ENCODE measurements around the gene ALDH1A3.
"Not testable (repeated sequence)": the region's sequence is repeated elsewhere in the genome, so short reads cannot be mapped to it uniquely, and the experiment has no call there.

ALDH1A3 gene

DNA sequence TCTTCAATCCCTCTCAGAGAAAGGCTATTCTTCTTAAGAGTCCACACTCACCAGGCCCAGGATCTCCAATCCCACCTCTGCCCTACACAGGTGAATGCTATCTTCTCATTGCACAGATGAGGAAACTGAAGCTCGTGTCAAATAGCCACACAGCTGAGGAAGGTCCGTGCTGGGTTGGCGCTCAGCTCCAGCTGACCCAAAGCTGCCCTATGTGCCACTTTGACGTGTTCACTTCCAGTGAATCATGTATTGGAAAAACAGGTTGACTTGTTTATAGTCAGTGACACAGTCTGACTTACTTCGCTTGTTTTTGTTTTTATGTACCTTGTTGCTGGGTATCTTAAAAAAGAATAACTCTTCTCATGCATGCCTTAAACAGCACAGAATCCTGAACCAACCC lies 32.4 kb upstream of the ALDH1A3 start:
- no peak for TF ChIP-seq JUND (IDR thresholded peaks at IDR 0.05; ENCODE audit: low read depth)
- no peak for DNase-seq (ENCODE audit: low read depth in 1 of 2, low spot score in 1 of 2)
- in situ Hi-C loops (cut with HindIII; ENCODE audit: low pct_unique_long_range_greater_than_20kb, low sequenced_read_pairs) = no loop called here

DNA sequence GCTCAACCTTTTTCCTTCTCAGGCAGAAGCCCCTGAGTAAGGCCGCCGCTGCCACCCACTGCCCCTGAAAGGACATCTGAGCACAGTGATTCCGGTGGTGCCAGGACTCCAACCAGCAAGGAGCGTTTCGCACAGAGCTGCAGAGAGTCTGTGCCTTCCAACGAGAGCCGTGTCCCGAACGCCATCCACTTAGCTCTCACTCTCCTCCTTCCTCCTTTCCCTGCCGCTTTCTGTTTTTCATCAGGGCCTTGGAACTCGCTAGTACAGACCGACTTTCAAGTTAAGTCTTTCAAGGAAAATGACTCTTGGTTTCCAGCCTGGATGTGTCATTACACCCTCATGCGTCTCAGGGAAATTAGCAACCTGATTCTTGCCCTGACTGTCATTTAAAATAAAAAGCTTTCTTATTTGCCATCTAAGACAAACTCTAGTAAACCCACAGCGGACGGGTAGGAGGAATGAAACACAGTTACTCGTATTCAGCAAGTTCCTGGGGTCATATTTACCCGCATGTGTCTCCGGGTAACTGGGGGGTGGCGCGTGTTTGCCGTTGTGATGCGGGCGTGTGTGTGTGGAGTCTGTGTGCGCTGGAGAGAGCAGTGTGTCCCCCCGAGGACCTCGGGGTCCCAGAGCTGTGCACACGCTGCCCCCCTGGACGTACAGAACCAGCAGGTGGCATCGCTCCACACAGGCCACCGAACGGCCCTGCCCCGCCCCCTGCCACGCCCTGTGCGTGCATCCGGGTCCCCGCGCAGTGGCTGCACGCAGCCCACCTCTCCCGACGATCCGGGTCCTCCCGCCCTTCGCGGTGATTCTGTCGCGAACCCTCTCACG lies 30.4 kb upstream of the ALDH1A3 start:
- TF ChIP-seq JUND (IDR thresholded peaks at IDR 0.05; ENCODE audit: low read depth) = no peak
- in situ Hi-C loops (cut with HindIII; ENCODE audit: low pct_unique_long_range_greater_than_20kb, low sequenced_read_pairs) = no loop called here
- peak; percentile 80 to 83 for DNase-seq (ENCODE audit: low read depth in 1 of 2, low spot score in 1 of 2)

DNA sequence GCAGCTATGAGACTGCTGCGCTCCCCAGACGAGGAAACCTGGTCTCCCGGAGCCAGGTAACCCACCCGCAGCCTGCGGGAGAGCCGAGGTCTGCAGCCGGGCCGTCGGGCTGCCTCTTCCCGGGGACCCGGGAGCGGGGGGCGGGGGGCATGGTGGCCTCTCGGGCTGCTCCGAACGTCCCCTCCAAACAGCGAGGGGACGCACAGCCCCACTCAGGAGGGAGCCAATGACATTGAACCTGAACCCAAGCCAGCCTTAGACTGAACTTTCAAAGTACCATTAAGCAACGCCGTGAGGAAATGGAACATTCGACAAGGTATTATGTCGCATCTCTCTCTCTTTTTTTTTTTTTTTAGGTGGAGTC lies 29.8 kb upstream of the ALDH1A3 start:
- in situ Hi-C loops (cut with HindIII; ENCODE audit: low pct_unique_long_range_greater_than_20kb, low sequenced_read_pairs) = no loop called here
- TF ChIP-seq JUND (IDR thresholded peaks at IDR 0.05; ENCODE audit: low read depth) = no peak
- no peak for DNase-seq (ENCODE audit: low read depth in 1 of 2, low spot score in 1 of 2)

GRCh38 chr15:100851428-100852015 lies 28.1 kb upstream of the ALDH1A3 start:
- in situ Hi-C loops (cut with HindIII; ENCODE audit: low pct_unique_long_range_greater_than_20kb, low sequenced_read_pairs); DNase-seq (ENCODE audit: low read depth in 1 of 2, low spot score in 1 of 2): not testable (repeated sequence)

- no peak for DNase-seq (ENCODE audit: low read depth in 1 of 2, low spot score in 1 of 2)
- TF ChIP-seq JUND (IDR thresholded peaks at IDR 0.05; ENCODE audit: low read depth) = no peak
- in situ Hi-C loops (cut with HindIII; ENCODE audit: low pct_unique_long_range_greater_than_20kb, low sequenced_read_pairs) = no loop called here
Measured at GRCh38 chr15:100852630-100853029, 27.0 kb upstream of the ALDH1A3 start.

- in situ Hi-C loops (cut with HindIII; ENCODE audit: low pct_unique_long_range_greater_than_20kb, low sequenced_read_pairs) = no loop called here
- no peak for TF ChIP-seq JUND (IDR thresholded peaks at IDR 0.05; ENCODE audit: low read depth)
- no peak for DNase-seq (ENCODE audit: low read depth in 1 of 2, low spot score in 1 of 2)
Measured at GRCh38 chr15:100853676-100854440, 25.8 kb upstream of the ALDH1A3 start.

- no peak for DNase-seq (ENCODE audit: low read depth in 1 of 2, low spot score in 1 of 2)
- in situ Hi-C loops (cut with HindIII; ENCODE audit: low pct_unique_long_range_greater_than_20kb, low sequenced_read_pairs) = no loop called here
- TF ChIP-seq JUND (IDR thresholded peaks at IDR 0.05; ENCODE audit: low read depth) = no peak
Measured at GRCh38 chr15:100856867-100857266, 22.8 kb upstream of the ALDH1A3 start.

- no peak for TF ChIP-seq JUND (IDR thresholded peaks at IDR 0.05; ENCODE audit: low read depth)
- no peak for DNase-seq (ENCODE audit: low read depth in 1 of 2, low spot score in 1 of 2)
- in situ Hi-C loops (cut with HindIII; ENCODE audit: low pct_unique_long_range_greater_than_20kb, low sequenced_read_pairs) = no loop called here
Measured at GRCh38 chr15:100858294-100858693, 21.3 kb upstream of the ALDH1A3 start.

GRCh38 chr15:100859970-100860828 lies 19.4 kb upstream of the ALDH1A3 start:
- no peak for TF ChIP-seq JUND (IDR thresholded peaks at IDR 0.05; ENCODE audit: low read depth)
- DNase-seq (ENCODE audit: low read depth in 1 of 2, low spot score in 1 of 2) = no peak
- in situ Hi-C loops (cut with HindIII; ENCODE audit: low pct_unique_long_range_greater_than_20kb, low sequenced_read_pairs) = no loop called here

DNA sequence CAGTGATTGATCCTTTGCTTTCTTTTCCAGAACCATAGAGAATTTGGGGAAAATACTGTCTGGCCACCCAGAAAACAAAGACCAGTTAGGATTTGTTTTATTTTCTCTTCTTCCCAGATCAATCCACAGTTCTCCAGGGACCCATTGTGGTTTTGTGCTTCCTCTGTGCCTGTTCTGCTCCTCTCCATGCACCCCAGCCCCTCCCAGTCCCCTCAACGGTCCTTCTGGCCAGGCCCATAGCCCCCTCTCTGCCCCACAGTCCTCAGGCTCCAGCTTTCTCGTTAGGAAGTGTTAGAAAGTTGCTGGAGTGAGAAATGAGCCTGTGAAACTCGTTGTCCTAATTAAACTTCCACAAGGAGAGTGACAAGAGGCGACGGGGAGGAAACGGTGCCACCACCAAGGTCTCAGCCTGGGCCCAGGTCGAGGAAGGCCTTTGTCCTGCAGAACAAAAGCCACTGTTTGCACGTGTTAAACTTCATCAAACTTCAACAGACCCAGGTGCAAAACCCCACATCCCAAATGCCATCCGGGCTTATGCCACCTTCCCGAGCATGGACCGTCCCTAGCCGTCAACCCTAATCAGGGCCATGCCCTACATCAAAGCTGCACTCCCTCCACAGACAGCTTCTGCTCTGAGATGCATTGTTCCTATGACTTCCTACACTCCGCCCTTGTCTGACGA lies 18.7 kb upstream of the ALDH1A3 start:
- in situ Hi-C loops (cut with HindIII; ENCODE audit: low pct_unique_long_range_greater_than_20kb, low sequenced_read_pairs) = no loop called here
- TF ChIP-seq JUND (IDR thresholded peaks at IDR 0.05; ENCODE audit: low read depth) = no peak
- DNase-seq (ENCODE audit: low read depth in 1 of 2, low spot score in 1 of 2) = no peak

DNA sequence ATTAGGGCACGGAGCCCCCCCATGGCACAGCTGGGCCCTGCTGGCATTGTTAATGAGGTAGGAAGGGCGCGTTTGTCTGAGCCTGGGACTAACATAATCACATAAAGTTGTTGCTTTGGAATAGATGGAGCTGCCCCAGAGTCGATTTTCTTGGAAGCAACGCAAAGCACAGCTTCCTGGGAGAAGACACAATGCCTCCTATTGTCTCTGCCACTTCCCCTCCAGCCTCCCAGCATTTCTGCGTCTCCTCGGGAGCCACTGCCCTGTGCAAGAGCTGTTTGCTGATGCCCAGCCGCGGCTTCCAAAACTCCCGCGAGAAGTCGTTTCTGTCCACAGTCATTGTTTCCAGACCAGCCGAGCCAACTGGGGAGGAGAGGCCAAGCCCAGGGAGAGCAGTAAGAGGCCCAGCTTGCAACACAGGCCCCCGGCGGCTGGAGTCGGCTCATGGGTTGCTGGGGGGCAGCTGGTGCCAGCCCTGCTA lies 18.1 kb upstream of the ALDH1A3 start:
- in situ Hi-C loops (cut with HindIII; ENCODE audit: low pct_unique_long_range_greater_than_20kb, low sequenced_read_pairs) = no loop called here
- DNase-seq (ENCODE audit: low read depth in 1 of 2, low spot score in 1 of 2) = no peak
- TF ChIP-seq JUND (IDR thresholded peaks at IDR 0.05; ENCODE audit: low read depth) = no peak

GRCh38 chr15:100862162-100862561 lies 17.5 kb upstream of the ALDH1A3 start:
- in situ Hi-C loops (cut with HindIII; ENCODE audit: low pct_unique_long_range_greater_than_20kb, low sequenced_read_pairs) = no loop called here
- no peak for DNase-seq (ENCODE audit: low read depth in 1 of 2, low spot score in 1 of 2)
- no peak for TF ChIP-seq JUND (IDR thresholded peaks at IDR 0.05; ENCODE audit: low read depth)

All from T47D (cell line).